SIG-M5 treated with dmso at 0.1 percent for 504 hours (cell line): ENCODE results near the gene COBL.
"Not testable (repeated sequence)": the region's sequence is repeated elsewhere in the genome, so short reads cannot be mapped to it uniquely, and the experiment has no call there.

Experiments used
- DNase-seq: peaks from one replicate; lab custom pipeline; 2025; ENCODE audit not compliant: unreplicated experiment; lab: John Stamatoyannopoulos, UW

COBL gene

GRCh38 chr7:51210766-51211165 is 105.8 kb downstream of the COBL start:
- no peak for DNase-seq

- no peak for DNase-seq
Observed at GRCh38 chr7:51209426-51209825, 107.2 kb downstream of the COBL start.

GRCh38 chr7:51208125-51208524 is 108.5 kb downstream of the COBL start:
- DNase-seq: not testable (repeated sequence)

- no peak for DNase-seq
Observed at GRCh38 chr7:51198654-51199053, 118.0 kb downstream of the COBL start.

- no peak for DNase-seq
Observed at GRCh38 chr7:51190969-51191368, 125.6 kb downstream of the COBL start.

GRCh38 chr7:51189777-51190176 is 126.8 kb downstream of the COBL start:
- DNase-seq: no peak

- no peak for DNase-seq
Observed at GRCh38 chr7:51188987-51189386, 127.6 kb downstream of the COBL start.

GRCh38 chr7:51187941-51188340 is 128.7 kb downstream of the COBL start:
- DNase-seq: no peak

- no peak for DNase-seq
Observed at GRCh38 chr7:51186531-51186930, 130.1 kb downstream of the COBL start.

- no peak for DNase-seq
Observed at GRCh38 chr7:51182636-51183166, 133.9 kb downstream of the COBL start.

- DNase-seq: peak; percentile 42
Observed at GRCh38 chr7:51180092-51180491, 136.5 kb downstream of the COBL start.

GRCh38 chr7:51175992-51176388 is 140.6 kb downstream of the COBL start:
- no peak for DNase-seq

- DNase-seq: no peak
Observed at GRCh38 chr7:51175316-51175991, 141.2 kb downstream of the COBL start.

- no peak for DNase-seq
Observed at GRCh38 chr7:51165337-51165736, 151.3 kb downstream of the COBL start.

GRCh38 chr7:51162724-51163329 is 153.8 kb downstream of the COBL start:
- DNase-seq: peak; percentile 81

- no peak for DNase-seq
Observed at GRCh38 chr7:51161937-51162336, 154.7 kb downstream of the COBL start.

- peak; percentile 51 for DNase-seq
Observed at GRCh38 chr7:51160990-51161615, 155.5 kb downstream of the COBL start.

- no peak for DNase-seq
Observed at GRCh38 chr7:51160411-51160810, 156.2 kb downstream of the COBL start.

GRCh38 chr7:51158742-51159445 is 157.7 kb downstream of the COBL start:
- no peak for DNase-seq

- no peak for DNase-seq
Observed at GRCh38 chr7:51158211-51158610, 158.4 kb downstream of the COBL start.

- DNase-seq: no peak
Observed at GRCh38 chr7:51154201-51154600, 162.4 kb downstream of the COBL start.
